ENCODE results near the gene NIF3L1.
A peak's percentile ranks its signal among the peaks of the same experiment; 100 is the strongest.

NIF3L1 gene, protein sequence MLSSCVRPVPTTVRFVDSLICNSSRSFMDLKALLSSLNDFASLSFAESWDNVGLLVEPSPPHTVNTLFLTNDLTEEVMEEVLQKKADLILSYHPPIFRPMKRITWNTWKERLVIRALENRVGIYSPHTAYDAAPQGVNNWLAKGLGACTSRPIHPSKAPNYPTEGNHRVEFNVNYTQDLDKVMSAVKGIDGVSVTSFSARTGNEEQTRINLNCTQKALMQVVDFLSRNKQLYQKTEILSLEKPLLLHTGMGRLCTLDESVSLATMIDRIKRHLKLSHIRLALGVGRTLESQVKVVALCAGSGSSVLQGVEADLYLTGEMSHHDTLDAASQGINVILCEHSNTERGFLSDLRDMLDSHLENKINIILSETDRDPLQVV
- 25.0 to 29.5 reads per million in 2 experiments for total RNA-seq

DNA sequence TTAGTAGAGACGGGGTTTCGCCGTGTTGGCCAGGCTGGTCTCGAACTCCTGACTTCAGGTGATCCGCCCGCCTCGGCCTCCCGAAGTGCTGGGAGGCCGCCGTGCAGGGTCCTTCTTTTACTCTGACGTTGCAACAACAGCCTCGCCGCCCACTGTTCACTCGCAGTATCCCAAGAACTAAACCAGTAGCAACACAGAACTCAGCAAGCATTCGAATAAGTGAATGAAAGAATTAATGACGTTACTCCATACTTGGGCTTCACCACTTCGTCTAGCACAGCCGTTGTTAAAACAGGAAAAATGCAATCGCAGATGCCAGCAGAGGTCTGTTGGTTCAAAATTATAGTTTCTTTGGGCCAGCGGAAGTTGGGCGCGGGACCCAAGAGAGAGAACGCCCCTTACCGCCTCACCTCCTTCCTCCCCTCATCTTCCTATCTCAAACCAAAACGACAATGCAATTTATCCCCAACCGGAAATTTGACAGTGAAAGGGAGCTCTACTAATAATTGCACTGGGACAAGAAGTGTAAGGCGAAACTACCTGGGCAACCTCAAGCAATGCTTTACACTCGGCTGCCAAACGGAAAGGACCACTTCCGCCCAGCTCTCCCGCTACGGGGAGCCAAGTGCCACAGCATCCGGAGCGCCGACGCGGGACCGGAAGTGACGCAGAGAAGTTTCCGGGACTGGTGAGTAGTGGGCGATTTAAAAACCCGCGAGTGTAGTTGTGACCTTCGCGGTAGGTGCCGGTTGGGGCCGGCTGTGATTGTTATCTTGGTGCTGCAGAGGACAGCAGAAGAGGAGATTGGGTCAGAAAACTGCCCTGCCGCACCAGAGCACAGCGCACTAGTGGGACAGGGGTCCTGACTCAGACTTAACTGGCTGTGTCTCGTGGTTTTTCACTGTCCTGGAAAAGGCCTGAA is at the start of gene NIF3L1, which contains the start of gene PPIL3:
Gene NIF3L1 (plus strand): TSS at position 668 of the 922 bp plus-strand sequence. CDS start 2,573 bp downstream, outside the sequence.
Gene PPIL3 (minus strand): TSS at position 374 of the 922 bp plus-strand sequence. CDS start 1,462 bp downstream, outside the sequence.
- peak; percentile 93 for DNase-seq (ENCODE audit: low read depth)

DNA sequence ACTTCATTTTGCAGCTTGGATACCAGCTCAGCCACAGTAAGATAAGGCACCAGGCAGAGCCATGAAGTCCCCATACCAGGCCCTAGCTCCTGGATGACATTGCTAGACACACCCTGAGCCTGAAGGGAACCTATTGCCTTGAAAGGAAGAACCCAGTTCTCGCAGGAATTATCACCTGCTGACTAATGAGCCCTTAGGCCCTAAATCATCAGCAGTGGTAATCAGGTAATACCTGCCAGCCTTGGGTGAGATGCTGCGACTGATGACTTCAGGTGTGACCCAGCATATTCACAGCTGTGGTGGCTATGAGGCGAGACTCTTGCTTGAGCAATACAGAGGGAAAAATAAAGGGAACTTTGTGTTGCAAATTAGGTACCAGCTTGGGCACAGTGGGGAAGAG is 49.7 kb upstream of the NIF3L1 start:
- no peak for DNase-seq (ENCODE audit: low read depth)

DNA sequence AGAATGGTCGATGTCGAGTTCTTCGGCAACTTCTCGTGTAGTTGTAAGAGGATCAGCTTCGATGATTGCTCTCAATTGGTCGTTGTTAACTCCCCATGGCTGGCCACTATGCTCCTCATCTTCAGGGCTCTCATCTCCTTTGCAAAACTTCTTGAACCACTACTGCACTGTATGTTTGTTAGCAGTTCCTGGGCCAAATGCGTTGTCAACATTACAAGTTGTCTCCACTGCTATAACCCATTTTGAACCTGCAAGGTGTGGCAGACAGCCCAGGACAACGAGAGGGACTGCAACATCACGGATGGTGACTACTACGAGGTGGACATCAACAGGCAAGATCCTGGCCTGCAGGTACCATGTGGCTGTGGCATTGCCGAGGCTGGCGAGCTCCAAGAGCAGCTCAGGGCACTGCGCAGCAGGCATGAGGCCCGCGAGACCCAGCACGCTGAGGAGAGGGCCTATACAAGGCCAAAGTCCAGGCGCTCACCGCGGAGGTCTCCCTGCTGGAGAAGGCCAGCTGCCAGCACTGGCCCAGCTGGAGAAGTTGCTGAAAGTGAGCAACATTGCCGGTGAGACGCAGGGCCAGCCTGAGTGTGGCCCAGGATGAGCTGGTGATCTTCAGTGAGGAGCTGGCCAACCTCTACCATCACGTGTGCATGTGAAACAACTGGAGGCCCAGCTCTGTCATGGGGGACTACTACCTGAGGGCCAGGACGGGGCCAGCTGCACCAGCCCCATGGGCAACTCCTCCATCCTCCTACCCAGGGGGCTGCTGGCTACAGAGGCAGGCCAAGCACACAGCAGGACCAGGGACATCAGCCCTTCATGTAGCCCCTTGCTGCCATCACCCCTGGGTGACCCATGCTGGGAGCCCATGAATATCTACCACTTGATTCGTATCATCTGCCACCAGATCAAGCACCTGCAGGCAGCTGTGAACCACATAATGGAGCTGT is 44.9 kb upstream of the NIF3L1 start:
- DNase-seq (ENCODE audit: low read depth): no peak

DNA sequence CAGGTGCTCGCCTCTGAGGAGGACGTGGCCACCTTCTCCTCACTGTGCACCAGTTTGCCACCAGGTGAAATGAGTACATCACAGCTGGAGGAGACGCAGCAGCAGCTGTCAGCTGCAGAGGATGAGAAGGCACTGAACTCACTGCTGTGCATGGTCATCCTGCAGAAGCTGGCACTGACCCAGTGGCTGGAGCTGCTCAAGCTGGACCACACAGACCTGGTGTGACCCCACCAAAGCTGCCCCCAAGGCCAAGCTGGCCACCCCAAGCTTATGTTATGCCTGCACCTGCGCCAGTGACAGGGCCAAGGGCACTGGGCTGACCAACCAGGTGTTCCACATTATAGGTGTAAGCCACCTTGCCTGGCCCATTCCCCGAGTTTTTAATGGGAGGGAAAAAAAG is 44.0 kb upstream of the NIF3L1 start:
- DNase-seq (ENCODE audit: low read depth): no peak

DNA sequence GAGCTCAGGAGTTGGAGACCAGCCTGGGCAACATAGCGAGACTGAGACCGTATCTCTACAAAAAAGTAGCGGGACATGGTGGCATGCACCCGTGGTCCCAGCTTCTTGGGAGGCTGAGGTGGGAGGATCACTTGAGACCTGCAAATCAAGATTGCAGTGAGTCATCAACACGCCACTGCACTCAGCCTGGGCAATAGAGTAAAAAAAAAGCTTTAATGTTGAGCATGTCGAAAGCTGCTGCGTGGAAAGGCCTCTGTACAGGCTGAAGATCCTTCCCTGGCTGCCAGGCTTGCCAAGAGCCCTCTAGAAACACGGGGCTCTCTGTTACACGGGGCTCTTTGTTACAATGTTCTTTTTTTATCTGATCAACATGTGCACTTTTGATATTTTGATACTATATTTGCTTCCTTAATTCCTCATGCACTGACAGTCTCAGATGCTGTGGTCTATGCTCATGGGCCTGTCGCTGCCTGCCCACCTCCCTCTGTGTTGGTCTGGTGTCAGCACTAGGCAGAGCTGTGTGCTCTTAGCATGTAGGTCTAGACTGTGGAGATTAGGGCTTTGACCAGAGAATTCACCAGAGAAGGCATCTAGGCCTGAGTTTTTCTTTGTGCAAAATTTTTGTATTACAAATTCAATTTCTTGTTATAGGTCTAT is 43.4 kb upstream of the NIF3L1 start:
- no peak for DNase-seq (ENCODE audit: low read depth)

DNA sequence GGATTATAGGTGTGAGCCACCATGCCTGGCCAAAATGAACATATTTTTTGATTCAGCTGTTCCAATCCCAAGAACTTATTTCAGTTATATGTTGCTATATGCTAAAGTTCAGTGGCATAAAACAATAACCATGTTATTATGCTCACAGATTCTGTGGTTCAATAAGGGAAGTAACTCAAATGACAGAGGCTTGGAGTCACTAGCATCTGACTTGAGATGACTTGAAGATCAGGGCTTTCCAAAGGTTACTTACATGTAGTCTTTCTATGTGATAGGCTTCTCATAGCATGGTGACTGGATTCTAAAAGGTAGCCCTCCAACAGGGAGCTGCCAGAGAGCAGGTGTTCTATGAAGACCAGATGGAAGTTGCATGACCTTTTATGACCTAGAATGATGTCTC is 41.9 kb upstream of the NIF3L1 start:
- DNase-seq (ENCODE audit: low read depth): no peak

DNA sequence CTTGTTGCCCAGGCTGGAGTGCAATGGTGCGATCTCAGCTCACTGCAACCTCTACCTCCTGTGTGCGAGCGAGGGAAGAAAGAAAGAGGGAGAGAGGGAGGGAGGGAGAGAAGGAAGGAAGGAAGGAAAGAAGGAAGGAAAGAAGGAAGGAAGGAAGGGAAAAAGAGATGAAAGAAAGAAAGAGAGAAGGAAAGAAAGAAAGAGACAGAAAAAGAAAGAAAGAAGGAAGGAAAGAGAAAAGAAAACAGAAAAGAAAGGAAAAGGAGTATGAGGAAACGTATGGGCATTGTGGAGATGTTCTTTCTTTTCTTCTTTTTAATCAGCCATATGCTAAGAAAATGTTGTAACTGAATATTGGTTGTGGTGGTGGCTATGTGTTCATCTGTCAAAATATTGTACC is 41.2 kb upstream of the NIF3L1 start:
- DNase-seq (ENCODE audit: low read depth): no peak

DNA sequence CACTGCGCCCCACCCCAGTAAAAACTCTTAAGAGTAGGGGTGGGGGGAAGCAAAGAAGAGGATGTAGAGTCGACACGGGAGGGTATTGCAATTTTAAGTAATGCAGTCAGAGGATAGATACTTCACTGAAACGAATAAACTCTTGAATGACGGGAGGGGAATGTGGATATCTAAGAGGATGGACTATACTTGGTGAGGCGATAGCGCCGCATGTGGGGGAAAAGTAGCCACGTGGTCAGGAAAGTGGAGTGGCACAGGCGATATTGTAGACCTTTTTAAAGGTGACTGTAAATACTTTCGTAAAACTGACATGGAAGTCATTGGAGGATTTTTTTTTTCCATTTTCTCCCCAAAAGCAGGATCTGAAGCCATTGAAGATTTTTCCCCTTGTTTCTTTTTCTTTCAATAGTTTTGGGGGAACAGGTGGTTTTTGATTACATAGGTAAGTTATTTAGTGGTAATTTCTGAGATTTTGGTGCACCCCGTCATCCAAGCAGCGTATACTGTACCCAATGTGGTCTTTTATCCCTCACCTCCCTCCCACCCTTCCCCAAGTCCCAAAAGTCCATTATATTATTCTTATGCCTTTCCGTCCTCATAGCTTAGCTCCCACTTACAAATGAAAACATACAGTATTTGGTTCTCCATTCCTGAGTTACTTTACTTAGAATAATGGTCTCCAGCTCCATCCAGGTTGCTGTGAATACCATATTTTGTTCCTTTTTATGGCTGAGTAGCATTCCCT is 38.5 kb upstream of the NIF3L1 start:
- no peak for DNase-seq (ENCODE audit: low read depth)

DNA sequence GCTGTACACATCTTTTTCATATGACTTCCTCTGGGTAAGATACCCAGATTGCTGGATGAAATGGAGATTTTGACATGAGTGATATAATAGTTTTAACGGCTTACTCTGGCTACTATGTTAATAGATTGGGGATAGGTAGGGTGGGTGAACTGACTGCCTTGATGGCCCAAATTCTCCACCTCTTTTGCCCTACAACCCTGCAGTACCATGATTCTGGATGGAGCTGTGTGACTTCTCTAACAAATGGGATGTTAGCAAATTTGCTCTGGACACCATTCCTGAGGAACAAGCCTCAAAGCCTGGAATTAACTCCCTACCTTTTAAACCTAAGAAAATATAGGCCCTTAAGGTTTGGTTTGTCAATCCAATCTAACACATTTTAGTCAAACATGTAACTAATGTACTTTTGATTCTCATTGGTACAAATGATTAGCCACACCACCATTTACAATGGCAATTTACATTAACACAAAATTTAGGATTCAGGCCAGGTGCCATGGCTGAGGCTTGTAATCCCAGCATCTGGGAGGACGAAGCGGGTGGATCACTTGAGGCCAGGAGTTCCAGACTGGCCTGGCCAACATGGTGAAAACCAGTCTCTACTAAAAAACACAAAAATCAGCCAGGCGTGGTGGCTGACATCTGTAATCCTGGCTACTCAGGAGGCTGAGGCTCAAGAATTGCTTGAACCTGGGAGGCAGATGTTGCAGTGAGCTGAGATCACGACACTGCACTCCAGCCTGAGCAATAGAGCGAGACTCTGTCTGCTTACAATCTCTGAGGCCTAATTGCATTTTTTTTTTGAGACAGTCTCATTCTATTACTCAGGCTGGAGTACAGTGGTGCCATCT is 37.5 kb upstream of the NIF3L1 start:
- DNase-seq (ENCODE audit: low read depth): no peak

DNA sequence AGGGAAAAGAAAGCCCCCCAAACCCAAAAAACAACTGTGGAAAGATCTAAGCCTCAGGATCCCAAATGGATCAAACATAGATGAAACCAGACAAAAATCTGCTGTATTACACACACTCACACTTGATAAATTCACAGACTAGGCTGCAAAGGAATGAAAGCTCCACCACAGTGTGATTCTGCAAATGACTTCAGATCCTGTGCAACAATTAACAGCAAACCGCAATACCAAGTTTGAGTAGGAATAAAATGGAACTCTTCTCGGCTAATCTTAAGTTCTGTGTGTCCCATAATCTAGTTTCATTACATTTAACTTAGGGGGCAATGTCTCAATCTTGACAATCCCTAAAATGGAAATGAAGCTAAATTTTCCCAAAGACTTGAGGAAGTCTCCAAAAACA is 36.6 kb upstream of the NIF3L1 start:
- no peak for DNase-seq (ENCODE audit: low read depth)

DNA sequence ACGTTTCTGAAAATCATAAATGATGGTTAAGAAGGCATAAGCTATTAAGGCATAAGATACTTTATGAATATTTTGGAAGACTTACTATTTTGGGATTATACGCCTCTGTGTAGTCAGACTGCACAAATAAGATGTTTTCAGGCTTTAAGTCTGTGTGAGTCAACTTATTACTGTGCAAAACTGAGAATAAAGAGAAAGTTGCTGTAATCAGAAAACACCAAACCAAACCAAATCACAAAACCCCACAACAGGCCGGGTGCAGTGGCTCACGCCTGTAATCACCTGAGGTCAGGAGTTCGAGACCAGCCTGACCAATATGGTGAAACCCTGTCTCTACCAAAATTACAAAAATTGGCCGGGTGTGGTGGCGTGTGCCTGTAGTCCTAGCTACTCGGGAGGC is 32.4 kb upstream of the NIF3L1 start:
- DNase-seq (ENCODE audit: low read depth): no peak

DNA sequence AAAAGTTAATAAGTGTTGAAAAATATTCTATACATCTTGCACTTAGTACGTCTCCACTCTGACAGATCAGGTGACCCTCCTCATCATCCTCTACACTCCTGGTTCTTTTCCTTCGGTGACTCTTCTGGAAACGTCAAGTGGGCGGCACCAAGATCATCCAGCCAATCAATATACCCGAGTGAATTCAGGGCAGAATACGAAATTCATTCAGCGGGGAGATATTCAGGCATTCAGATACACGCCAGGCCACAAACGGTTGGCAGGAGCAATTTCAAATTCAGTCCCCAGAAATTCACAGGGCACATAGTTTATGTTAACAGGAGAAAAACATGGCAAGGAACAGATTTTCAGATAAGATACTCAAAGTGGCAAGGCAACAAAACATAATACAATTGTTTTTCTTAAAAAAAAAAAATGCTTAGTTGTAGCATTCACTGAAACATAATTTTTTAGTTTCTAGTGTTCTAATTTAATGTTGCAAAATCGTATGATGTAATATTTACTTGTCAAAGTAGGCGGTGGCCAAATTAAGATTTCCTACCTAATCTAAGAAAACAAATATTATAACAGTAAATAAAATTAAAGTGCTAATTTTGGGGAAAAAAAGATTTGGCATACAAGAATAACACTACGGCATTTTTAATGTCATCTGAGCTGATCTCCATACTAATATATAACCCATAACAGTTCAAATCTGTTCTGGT is 28.9 kb upstream of the NIF3L1 start:
- no peak for DNase-seq (ENCODE audit: low read depth)

DNA sequence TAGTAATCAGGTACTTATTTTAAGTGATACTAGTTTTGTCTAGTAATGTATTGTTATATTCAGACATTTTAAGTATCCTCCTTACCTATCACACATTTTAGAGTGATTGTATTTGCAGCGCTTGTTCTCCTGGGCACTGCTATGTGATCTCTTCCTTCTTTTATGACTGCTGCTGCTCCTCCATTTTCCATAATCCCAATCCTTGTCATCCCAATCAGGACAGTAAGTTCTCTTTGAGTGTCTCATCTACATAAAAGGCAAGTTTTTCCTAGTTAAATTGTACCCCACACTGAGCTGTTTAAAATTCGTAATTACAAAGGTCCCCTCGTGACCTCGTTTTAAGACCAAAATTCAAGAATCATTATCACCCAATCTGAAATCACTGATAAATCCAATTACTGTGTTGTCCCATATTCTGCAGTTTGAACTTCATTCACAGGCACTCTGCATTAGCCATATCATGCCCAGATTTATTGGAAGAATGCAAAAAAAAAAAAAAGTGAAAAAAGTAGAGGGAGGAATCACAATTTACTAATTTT is 27.5 kb upstream of the NIF3L1 start:
- no peak for DNase-seq (ENCODE audit: low read depth)

DNA sequence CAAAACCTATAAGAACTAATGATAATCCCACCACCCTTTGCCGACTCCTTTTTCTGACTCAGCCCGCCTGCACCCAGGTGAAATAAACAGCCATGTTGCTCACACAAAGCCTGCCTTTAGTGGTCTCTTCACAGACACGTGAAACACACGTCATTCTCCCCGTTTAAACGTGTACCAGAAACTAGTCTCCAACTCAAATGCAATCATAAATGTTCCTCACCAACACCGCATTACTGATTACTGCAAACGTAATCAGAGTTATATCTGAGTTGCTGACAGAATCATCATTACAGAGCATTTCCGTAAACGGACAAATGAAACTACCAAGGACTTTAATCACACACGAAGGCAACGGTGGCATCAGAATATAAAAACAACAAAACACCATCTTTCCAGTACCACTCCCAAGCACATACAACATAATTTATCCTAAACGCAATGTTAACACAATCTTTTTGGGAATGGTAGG is 26.6 kb upstream of the NIF3L1 start:
- DNase-seq (ENCODE audit: low read depth): peak; percentile 61

DNA sequence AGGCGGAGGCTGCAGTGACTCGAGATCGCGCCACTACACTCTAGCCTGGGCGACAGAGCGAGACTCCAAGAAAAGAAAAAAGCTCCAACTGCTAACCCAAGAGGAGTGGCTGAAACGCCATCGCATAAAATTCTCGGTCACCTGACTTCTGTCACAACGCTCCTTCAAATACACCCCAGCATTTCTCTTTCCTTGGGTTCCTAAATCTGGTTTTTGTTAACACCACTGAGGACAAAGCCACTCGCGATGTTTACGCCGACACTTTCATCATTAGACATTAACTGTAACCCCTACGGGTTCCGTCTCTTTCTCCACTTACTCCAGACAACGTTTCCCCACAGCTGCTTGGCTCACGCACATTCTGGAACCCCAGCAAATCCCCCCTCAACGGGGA is 25.4 kb upstream of the NIF3L1 start:
- DNase-seq (ENCODE audit: low read depth): no peak

DNA sequence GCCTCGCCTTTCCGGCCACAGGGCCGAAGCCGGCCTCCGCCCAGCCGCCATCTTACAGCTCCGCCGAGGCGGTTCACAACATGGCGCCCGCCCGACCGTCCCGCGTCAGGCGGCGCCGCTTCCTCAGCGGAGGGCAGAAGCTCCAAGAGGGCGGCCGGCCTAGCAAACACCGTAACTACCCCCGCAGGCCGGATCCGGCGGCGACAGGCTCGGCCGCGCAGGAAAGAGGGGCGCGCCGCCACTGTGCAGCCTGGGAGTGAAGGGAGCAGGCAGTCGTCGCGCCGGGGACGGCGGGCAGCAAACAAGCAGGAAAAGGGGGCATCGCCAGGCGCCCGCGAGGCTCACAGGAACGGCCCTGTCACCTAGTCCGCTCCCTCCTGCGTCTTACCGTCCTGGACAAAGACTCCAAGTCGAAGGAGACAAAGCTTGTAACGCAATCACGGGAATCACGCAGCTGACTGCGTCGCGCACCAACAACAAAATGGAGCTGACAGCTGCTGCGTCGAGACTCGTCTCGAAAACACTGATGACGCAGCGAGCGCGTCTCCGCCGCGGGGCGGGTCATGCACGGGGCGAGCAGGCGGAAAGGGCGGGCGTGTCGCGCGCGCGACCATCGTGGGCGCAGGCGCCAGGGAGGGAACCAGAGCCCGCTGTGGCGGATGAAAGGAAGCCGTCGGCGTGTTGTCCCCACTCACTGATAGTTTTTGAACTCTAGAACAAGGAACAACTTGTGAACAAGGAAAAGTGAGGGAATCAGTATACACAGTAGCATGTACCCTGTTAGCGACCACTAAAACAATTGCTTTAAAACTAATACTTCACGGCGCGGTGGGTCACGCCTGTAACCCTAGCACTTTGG is 24.8 kb upstream of the NIF3L1 start, which contains the start of gene CLK1:
Gene CLK1 (minus strand): TSS at position 483 of the 859 bp plus-strand sequence. CDS start 2,796 bp downstream, outside the sequence.
- peak; percentile 96 for DNase-seq (ENCODE audit: low read depth)

DNA sequence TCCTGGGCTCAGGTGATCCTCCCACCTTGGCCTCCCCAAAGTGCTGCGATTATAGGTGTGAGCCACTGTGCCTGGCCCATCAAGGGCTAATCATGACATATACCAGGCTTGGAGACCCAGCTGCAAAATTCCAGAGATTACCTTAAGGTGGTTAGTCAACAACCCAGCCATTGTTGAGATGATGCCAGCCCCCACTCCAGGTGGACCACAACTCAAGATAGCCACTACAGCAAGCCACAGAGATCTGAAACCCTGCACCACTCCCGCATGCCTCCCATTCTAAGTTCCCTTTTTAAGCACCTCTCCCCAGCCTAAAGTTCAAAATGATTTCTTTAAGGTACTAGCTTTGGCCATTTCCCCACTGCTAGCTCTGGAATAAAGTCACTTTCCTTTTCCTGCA is 20.2 kb upstream of the NIF3L1 start:
- DNase-seq (ENCODE audit: low read depth): no peak
